Activated CD4-positive, alpha-beta T cell treated with anti-CD3 and anti-CD28 coated beads, Interleukin-2, amount 50 U/mL, for 4 hours (primary cell): ENCODE results near the gene ISM2.

Experiments used
- DNase-seq, 2 experiments: peaks; one replicate each; pipeline ENCODE4 v3.0.0-alpha.2; 2020

Gene ISM2

DNA sequence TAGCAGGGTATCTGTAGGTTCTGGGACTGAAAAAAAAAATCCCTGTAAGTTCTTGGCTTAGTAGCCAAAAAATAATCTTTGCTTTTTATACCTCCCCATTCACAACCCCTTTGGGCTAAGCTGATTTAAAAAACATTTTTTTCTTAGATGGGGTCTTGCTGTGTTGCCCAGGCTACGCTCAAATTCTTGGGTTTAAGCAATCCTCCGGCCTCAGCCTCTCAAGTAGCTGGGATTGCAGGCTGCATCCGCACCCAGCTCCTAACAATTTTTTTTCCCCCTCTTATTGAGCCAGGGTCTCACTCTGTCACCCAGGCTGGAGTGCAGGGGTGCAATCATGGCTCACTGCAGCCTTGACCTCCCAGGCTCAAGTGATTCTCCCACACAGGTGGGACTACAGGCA is 9.1 kb upstream of the ISM2 start:
- no peak for DNase-seq

DNA sequence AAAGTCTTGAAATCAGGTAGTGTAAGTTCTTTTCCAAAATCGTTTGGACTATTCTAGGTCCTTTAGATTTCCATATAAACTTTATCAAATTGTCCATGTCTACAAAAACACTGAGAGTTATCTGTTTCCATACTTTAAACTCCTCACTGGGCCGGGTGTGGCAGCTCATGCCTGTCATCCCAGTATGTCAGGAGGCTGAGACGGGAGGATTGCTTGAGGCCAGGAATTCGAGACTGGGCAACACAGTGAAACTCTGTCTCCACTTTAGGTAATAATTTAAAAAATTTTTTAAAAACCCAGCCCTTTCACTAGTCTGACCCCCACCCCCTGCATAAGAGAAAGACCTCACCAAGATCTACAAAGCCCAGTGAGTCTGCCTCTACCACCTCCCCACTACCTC is 6.4 kb upstream of the ISM2 start:
- no peak for DNase-seq

DNA sequence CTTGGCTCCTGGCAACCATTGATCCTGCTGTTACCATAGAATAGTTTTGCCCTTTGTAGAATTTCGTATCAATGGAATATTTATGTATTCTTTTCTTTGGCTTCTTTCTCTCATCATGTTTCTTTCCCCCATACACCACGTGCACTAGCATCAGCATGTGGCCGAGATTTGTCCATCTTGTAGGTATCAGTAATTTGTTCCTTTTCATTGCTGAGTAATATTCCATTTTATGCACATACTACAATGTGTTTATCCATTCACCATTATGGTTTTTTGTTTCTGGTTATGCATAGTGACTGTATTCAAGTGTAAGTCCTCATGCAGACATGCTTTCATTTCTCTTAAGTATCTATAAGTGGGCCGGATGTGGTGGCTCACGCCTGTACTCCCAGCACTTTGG is 4.5 kb upstream of the ISM2 start:
- no peak for DNase-seq

DNA sequence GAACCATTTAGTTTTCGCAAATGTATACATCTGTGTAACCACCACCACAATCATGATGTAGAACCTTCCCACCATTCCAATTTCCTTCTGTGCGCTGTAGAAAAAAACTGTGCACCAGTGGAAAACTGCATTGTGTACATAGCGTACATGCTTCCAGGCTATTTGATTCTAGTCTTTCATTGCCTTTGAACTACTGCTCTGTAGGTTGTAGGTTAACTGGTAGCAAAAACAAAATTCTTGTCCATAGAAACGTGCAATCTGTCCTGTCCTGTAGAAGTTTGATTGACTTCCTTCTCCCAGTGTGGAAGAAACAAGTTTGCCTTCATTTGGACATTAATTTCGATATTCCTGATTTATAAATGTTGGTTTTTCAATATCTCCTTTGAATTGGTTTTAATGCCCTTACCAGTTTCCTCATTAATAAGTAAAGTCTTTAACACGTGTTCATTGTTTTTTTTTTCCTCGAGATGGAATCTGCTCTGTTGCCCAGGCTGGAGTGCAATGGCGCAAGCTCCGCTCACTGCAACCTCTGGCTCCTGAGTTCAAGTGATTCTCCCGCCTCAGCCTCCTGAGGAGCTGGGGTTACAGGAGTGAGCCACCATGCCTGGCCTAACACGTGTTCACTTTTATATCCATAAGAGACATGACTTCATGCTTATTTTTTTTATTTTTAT is 3.6 kb upstream of the ISM2 start:
- DNase-seq = no peak

DNA sequence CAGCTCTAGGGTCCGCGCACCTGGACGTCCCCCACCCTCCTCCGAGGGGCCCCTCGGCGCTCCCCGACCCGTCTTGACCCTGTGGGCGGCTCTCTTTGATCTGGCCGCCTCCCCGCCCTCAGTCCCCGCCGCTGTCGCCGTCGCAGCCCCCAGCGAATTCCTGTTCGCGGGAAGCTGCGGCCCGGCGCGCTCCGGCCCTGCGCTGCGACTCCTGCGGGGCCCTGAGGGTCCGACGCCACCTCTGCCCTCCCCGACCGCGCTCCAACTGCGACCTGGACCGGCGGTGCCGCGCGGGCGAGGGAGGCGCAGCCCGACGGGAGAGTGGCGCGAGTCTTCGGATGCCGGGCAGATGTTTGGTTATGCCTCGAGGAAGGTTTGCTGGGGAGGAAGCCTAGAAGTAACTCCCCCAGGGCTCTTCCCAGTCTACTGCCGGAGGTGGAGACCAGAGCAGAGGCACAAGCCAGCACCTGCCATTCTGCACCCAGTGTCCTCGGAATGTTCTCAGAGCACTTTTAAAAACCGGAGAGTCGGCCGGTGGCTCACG is 440 bp upstream of the ISM2 start:
- DNase-seq = no peak

DNA sequence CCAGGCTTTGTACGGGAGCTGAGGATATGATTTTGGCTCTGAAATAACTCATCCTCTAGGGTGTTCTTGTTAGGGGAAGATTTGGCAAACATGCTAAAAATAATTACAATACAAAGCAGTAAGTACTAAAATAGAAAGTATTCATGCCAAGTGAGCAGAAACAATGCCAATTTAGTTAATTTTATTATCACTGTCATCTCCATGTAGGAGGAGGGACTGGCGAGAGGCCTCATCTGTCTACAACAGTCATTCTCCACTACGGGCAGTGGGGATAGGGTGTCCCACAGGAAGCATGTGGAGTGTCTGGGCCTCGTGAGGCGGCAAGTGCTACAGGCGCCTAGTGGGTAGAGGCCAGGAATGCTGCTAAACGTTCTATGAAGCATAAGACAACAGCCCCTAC is 3.3 kb downstream of the ISM2 start:
- DNase-seq = no peak

DNA sequence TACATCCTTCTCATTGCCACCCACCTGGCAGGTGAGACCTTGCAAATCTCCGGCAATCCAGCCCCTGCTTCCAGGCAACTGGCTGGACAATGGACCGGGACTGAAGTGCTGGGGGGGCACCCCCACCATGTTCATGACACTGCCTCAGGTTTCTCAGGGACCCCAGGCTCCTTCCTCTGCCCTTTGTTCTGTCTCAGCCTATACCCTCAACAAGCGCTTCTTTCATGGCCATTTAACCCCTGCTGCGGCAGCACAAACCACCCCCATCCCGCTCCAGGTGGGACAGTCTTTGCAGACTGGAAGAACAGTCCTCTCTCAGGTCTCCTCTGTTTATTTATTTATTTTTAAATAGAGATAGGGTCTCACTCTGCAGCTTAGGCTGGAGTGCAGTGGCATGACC is 7.6 kb downstream of the ISM2 start:
- DNase-seq = no peak

DNA sequence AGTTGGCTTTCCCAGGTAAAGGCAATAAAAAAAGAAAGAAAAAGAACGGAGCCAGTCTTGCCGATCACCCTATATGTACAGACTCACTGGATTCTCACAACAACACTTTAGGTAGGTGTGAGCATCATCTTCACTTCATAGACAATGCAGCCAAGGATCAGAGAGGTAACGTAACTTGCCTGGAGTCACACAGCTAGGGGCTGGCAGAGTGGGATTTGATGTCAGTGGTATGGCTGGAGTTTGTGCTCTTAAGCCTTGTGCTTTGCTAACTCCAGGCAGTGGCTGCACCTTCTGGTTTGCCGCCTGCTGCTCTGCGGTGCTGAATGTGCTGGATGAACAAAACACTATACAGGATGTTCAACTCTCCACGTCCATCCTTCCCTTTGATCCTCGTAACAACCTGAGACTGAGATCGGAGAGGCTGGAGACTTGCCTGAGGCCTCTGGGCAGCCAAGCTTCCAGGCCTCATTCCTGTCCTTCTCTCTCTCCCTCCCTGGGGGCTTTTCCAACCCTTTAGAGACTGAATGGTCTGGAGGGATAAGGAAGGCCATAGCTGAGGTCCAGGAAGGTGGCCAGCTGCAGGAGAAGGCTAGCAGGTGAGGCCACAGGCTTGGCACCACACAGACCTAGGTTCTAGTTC is 8.1 kb downstream of the ISM2 start:
- DNase-seq = no peak

DNA sequence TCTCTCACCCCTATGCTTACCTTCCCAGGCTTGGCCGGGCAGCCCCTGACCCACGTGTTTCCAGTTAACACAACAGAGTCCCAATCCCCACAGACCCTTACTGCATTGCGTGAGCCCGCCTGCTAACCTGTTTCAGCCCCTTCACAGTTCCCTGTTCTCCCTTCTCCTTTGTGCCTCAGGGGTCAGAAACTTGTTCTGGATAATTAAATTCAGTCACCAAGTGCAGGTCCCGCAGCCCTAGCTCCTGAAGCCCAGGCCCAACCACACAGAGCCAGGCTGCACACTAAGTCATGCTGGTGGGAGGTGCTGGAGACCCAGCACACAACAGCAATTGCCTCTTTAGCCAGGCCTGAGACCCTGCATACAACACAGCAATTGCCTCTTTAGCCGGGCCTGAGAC is 9.6 kb downstream of the ISM2 start:
- DNase-seq = no peak

DNA sequence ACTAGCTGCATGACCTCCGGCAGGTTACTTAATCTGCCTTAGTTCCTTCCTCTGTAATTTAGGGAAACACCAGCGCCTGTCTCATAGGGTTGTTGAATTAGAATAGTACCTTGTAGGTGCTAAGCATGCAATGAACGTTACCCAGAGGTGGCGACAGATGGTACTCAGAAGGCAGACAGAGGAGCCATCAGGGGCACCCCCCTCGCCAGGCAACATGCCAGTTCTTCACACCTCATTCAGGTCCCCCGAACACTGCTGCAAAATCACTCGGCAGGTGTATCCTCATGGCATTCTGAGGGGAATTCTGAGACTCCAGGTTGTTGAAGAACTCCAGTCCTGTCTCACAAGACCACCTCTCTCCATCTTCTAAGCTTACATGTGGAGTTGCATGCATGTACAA is 10.1 kb downstream of the ISM2 start:
- DNase-seq = no peak

DNA sequence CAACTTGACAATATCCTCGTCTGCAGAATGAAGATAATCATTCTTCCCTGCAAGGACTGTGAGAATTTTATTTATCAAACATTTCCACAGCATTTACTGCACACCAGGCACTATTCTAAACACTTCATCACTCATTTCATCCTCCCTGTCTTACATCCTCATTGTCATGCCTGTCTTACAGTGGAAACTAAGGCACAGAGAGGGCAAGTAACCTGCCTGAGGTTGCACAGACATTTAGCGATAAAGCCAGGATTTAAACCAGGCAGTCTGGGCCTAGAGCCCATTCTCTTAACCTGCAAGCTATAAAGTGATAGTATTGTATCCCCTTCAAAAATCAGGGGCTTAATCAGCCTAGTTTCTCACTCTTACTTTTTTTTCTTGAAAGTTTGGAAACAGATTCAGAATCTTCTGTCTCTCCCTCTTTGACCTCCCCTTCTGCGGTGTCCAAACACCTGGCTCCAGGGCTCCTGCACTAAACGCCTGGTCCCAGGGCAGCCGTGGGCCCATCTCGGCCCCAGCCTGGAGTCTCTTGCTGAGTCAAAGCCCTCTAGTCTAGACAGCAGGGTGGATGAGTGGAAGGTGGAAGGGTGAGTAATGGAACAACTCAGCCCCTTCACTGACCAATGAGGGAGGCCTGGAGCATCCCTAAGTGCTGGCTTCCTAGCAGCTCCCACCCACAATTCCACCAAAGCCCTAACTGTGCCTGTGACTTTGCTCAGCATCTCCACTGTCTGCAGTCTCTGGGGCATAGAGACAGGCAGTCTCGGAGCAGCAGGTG is 12.5 kb downstream of the ISM2 start:
- DNase-seq = no peak

DNA sequence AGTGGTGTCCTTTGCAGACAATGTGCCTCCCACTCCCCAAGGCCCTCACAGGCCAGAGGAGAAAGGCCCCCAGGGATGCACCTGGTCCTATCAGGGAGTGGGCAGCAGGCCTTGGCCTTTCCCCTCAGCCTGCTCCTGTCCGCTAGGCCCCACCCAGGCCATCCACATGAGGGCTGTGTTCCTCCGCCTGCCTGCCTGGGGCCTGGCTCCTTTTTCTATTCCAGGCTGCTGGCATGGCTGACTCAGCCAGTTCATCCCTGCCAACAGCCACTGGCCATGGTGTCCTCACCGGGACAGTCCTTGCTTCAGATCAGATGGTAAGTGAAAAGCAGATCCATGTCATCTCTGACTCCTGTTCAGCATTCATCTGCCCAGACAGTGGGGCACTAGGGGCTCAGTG is 13.4 kb downstream of the ISM2 start:
- DNase-seq = no peak

DNA sequence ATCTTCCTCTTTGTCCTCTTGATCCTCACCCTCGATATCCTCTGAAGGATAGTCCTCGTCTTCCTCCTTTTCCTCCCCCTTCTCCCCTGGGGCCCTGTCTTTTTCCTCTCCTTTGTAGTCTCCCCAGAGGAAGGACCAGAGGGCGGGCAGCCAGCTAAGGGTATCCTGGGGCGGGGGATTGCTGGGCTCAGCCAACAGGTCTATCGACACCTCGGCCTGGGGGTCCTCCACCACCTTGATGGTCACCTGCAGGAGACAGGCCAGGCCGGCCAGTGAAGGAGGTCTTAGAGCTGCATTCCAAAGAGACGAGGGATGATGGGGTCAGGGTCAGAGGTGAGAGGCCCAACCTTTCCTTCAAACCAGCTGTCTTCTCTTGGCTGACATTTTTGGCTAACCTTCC is 16.2 kb downstream of the ISM2 start:
- no peak for DNase-seq

DNA sequence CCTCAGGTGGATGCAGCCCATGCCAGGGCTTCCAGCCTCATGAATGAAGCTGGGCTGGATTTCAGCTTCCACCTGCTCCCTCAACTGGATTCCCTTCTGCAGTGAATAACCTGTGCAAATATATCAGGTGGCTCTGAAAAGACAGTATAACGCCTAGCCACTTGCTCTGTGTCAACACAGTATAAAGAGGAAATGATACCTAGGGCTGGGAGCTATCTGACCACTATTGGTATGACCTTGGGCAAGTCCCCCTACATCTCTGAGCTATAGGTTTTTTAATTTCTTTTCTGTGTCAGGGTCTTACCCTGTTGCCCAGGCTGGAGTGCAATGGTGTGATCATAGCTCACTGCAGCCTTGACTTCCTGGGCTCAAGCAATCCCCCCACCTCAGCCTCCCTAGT is 19.8 kb downstream of the ISM2 start:
- DNase-seq = no peak

DNA sequence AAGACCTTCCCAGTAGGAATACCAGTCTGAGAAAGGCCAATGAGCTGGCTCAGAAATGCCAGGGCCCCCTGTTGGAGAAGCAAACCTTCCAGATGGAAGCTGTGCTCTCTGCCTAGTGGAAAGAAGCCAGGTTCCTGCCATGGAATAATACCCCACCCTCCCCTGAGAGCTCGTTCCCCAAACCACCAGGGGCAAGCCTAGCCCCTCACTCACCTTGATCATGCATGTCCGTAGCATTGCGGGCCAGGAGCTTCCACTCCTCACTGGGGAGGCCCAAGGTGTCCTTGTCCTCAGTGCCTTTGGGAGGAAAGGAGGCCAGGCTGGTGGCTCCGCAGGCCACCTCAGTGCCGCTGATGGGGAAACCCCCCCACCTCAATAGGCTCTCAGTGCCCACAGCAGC is 20.6 kb downstream of the ISM2 start:
- DNase-seq = no peak

DNA sequence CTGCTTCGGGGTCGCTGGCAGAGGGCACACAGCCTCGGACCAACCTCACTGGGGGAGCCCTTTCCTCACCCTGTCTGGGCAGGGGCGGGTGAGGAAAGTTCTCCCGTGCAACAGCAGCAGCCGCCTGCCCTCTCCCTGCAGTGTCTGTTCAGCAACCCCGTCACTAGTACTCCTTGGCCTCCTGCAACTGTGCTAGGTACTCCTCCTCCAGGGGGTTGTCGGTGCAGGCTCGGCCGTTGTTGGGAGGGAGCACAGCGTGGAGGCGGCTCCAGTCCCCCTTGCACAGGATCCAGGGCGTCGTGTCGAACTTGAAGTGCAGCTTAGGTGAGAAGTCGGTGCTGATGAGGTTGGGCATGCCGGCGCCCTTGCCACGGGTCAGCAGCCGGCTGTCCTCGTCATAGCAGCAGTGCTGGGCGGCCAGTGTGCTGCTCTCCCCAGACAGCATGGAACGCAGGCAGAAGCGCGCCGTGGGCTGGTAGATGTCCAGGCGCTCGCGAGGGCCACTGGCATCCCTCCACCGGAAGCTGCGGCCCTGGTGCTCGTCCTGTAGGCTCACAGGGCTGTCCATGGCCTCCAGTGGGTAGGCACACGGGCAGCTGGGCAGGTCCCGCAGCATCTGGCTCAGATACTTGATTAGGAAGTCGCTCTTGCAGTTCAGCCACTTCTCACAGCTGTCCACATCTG is 23.0 kb downstream of the ISM2 start:
- DNase-seq = no peak

DNA sequence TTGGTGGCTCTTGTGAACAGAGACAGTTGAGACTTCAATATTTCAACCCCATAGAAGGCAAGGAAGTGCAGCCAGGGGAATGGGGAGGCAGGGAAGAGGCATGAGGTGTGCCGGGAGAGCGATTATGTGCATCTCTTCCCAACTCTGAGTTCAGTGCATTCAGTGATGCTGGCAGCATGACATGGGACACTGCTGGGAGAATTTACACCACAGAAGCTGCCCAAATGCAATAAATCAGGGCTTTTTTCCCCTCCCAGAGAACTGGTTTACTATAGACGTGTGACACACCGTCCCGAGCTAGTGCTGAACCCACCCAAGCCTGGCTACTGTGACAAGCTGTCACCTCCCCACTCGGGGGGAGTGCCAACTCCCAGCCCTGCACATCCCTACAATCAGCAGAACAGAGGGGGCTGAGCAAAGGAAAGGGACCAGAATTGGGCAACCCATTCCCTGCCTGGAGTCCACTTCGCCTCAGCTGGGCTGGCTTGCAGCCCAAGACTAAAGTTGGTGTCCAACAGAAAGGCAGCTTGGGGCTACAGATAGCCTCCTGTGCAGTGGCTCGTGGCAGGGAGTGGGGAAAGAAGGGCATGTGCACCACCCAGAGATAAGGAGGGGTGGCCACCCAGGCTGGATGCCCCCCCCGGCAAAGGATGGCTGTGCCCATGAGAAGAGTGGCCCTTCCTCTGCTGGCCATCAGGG is 24.0 kb downstream of the ISM2 start:
- DNase-seq = no peak

DNA sequence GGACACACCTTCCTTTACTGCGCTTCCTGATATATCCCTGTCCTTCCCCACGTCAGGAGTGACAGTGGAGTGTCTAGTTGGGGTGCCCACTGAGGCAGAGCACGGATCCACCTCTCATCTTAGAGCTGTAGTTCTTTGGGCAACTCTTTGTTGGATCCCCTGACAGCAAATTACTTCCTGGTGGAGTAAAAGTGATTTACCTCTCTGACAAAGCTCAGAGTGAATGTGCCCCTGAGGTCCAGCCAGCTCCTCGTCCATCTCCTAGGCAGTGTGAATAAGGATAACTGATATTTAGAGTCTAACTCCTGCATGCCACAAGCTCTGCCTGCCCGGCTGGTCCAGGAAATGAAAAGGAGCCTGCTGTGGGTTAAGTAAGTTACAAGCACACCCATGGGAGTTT is 24.7 kb downstream of the ISM2 start:
- DNase-seq = no peak

DNA sequence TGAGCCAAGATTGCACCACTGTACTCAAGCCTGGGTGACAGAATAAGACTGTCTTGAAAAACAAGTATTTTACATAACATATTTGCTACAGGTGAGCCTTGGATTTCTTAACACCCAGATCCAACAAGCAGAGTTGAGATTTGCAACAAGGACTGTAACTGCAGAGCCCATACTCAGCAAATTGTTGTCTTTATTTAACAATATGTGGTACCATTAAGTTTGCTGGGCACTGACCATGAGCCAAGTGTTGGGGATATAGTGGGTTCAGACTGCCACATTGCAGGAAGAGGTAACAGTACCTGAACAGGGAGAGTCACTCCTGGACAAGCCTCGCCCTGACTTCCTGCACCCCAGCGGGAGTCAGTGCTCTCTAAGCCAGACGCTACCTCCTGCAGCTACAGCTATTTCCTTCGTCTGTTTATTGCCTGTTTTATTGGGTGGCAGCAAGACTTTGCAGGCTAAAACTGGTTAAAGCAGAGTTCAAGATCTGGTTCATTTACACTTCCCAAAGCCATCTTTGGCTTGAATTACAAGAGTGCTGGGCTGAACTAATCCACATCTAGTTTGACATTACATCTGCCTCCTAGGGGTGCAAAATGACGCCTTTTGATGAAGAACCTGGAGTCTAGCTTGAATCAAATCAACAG is 28.3 kb downstream of the ISM2 start:
- no peak for DNase-seq

DNA sequence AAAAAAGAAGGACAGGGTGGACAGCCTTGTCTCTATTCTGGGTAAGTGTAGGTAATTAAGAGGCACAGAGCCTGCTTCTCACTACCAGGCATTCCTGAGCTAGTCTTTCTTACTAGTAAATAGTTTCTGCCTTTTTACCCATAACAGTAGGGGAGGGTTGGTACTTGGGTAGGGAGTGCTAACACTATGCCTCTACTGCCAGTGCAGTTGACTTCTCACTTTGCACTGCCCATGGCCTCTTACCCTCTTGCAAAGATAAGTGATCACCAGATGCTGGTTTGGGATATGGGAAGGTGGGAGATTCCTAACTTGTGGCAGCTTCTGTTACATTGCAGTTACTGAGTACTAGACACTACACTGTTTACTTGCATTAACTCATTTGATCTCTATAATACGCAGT is 29.1 kb downstream of the ISM2 start:
- DNase-seq = no peak

DNA sequence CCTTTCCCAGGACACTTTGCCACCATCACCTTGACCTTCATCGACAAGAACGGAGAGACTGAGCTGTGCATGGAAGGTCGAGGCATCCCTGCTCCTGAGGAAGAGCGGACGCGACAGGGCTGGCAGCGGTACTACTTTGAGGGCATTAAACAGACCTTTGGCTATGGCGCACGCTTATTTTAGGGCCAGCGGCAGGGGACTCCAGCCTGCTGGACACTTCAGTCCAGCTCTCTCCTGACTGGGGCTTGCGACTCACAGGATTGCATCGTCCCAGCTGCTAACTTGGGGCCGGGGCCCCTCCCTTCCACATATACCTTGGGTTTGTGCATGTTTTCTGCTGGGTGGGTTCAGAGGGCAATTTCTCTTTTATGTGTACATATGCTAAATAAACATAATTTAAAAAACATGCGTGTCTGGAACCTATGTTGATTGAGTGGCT is 29.5 kb downstream of the ISM2 start:
- DNase-seq = no peak

DNA sequence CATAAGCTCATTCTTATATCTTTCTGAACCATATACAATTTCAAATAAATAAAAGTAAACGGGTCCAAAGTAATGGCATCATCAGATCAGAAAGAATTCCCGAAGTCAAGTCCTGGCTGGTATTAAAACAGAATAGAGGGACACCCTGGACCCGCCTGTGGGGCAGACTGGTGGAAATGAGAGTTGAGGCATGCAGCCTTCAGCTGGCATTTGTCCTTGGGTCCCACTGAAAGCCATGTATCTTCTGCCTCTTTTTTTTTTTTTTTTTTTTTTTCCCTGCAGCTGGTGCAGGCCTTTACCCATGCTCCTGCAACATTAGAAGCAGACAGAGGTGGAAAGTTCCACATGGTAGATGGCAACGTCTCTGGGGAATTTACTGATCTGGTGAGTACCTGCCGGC is 30.8 kb downstream of the ISM2 start:
- DNase-seq = no peak
